GM10847 (cell line): Measurements from ENCODE around the gene ATP10A.

Source experiments
- POLR2A ChIP-seq: IDR thresholded peaks from 2 replicates; pipeline ENCODE4 v1.6.1; 2011; ENCODE audit not compliant: insufficient read length; ENCODE audit errors: extremely low read depth

ATP10A gene

DNA sequence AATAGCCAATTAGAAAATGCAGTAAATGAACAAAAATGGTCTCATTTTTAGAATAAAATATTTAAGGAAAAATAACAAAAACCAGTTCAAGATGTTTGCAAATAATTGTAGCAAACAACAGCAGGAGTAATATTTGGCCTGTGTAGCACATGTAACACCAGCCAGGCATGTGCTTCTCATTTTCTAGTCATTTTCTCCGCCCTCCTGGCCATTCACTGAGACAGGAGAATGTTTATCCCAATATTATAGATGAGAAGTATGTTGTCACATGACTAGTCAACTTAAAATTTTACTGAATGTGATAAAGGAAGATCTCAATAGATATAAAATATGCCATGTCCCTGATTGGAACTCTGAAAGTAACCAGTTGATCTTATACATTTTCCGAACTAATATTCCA lies 7.8 kb upstream of the ATP10A start:
- no peak for TF ChIP-seq POLR2A

GRCh38 chr15:25869701-25870100 lies 6.6 kb upstream of the ATP10A start:
- no peak for TF ChIP-seq POLR2A

DNA sequence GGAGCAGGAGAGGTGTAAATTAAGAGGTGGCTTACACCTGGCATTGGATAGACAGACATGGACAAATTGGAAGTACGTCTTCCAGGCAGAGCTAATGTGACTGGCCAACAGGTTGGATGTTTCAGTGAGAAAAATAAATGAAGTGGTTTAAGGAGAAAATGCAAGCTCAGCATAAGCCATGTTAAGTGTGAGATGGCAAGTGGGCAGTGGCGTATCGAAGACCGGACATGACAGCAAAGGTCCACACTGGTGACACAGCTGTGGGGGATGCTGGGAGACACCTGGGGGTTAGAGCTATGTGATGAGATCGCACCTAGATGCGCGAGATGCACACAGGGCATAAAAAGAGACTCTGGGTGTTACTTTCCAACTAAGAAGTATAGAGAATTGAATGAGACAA lies 3.7 kb upstream of the ATP10A start:
- no peak for TF ChIP-seq POLR2A

DNA sequence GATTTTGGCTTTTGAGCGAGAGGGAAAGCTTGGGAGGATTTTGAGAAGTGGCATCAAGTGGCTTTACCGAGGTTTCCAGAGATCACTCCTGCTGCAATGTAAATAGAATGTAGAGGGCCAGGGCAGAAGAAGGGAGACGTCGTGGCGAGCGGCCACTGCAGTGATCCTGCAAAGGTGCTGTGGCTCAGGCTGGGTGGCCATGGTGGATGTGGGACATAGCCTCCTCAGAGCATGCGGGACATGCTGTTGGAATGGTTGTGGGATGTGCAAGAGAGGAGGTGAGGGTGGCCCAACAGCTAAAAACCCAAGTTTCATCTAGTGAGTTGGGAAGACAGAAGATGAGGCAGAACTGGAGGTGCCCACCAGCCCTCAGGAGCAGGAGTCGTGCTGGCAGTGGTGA lies 3.1 kb upstream of the ATP10A start:
- TF ChIP-seq POLR2A, result no peak

DNA sequence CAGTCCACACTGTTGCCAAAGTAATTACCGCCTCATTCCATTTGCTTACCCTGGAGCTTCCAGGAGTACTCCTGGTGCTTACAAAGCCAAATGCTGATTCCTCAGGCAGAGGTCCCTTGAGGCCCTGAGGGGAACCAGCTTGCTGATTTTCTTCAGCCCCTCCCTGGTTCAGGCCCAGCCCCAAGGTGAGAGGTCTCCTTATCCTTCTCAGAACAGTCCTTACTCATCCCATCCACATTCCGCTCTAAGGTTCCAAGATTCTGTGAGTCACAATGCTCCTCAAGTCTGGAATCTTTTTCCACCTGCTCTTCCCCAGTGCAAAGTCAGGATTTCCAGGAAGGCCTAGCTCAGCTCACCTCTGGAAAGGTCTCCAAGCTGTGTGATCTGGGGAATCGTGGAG lies 1.8 kb upstream of the ATP10A start:
- no peak for TF ChIP-seq POLR2A

- no peak for TF ChIP-seq POLR2A
These were observed 947 bp upstream of the ATP10A start for GRCh38 chr15:25863968-25864580.

GRCh38 chr15:25862472-25863110 lies 536 bp downstream of the ATP10A start:
- TF ChIP-seq POLR2A, result no peak

GRCh38 chr15:25862071-25862471 lies 1.1 kb downstream of the ATP10A start:
- TF ChIP-seq POLR2A, result no peak

DNA sequence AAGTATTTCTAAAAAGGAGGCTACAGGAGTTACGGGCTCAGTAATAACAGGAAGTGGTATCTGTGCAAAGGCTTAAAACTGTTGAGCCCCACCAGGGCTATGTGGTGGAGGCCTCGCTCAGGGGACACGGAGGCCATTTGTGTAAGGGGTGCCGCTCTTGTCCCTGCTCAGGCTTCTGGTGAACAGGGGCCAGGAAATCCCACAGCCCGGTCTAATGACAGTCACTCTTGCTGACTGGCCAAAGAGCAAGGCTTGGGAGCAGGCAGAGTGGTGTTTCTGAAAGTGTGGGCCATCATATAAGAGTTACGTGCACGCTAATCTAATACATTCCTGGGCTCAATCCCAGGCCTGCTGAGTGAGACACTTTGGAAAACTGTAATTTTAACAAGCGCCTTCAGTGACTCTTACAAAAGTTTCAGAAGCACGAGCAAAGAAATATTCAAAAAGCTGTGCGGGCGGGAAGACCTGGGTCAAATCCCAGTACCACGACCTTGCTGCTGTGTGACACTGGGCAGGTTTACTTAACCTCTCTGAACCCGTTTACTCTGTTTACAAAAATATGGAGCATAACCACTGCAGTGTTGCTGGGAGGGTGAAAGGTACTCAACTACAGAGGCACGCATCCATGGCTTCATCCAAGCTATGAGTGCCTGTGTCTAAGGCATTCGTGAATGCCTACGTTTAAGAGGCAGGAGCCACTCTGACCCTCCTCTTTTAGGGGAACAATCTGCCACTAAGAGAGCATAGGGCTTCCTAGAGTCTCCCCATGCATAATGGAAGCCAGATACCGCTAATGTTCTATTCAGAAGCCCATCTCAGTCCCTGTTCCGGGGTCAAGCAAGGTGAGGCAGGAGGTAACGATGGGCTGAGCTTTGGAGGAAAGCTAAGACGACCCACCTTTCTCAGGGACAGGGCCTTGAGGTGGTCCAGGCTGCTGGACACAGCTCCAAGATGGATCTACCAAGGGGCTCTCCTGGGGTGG lies 2.0 kb downstream of the ATP10A start:
- no peak for TF ChIP-seq POLR2A

DNA sequence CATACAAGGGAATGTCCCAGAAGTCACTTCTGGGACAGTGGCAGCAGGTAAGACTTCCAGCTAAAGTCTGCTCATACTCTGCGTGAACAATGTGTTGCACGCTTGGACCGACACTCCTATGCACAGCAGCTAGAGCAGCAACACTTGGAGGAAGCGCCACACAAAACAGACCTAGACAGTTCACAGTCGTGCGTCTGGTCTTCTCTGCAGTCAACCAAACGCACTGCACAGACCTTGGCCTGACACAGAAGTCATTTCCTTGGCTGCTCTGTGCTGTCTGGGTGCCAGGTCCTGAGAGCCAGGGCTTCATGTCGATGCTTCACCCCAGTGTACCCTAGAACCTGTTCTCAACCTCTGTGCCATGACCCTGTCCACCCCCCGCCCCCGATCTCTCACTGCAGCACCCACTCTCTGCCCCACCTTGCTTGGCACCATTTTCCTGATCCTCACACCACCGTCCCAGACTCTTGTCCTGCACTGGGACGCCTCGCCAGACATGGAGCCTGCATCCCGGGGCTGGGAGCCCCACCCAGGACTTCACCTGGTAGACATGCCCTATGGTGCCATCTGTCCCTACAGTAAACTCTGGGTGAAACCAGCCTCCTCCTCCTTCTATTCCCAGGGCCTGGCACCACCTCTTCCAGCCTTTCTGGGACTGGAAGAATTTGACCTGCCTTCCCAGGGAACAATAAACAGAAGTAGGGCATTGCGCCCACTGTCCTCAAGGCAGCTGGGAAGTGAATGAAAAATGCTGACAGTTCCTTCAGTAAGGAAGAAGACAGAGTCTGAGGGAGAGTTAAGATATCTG lies 3.1 kb downstream of the ATP10A start:
- TF ChIP-seq POLR2A, result no peak

DNA sequence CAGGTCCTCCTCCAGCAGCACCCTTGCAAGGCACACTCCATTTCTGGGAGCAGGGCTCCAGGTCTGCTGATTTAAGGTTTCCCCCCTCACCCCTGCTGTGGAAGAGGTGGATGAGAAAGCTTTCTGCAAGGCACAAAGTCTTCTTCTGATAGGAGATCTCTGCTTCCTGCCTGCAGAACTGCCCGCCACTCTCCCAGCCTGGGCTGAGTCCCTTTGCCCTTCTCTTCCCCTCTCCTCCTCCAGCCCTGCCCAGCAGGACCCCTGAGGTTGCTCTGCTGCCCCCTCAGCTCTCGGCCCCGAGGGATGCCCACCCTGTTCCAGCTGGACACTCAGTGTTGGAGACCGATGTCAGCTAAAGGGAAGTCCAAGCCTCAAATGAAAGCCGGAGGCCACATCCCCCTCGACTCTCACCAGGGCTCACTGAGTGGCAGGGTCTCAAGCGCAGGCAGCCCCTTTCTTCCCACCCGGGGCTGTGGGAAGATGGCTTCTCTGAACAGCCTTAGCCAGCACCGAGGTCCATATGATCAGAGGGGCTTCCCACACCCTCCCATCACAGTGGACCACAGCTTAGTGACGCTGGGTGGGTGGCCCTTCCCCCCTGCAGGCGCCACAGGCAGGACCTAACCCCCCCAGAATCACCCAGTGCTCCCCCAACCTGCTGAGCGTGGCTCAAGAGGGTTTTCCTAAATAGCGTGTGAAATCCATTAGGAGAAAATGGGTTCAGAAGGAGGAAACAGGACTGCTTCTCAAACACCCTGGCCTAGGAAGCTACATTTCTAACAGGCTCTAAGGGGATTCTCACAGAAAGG lies 4.0 kb downstream of the ATP10A start:
- TF ChIP-seq POLR2A, result no peak

DNA sequence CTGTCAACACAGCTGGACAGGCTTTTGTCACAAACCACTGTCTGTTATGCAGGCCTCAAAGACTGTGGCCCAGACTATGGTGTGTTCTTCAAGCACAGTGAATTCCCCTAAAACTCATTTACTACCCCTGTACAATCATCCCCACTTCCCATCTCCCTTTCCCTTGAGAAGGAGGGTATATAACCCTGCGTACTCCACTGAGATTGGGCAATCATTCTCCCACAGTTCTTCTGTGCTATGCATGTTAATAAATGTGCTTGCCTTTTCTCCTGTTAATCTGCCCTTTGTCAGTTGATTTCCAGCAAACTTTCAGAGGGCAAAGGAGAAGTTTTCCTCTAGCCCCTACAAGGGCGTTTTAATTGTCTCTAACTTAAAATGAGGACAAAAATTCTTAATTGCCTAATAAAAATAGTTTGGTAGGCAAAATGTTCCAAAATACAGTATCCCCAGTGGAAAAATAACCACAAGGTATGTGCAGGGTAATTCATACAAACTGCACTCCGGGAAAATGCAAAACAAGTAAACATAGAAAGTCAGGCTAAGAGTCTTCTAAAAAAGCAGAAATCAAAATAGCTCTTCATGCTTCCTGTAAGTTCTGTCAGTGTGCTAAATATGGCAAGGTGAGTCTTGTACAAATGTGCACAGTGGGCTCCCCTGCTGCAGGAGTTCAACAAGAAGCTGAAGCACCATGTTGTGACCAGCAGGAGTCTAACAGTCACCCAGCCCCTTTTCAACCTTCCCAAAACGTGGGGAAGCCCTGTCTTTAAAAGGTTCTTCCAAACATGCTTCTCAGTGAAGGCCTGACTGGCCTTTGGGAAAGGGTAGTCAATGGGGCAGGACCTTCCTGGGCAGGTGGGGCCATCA lies 10.2 kb downstream of the ATP10A start:
- TF ChIP-seq POLR2A, result no peak

DNA sequence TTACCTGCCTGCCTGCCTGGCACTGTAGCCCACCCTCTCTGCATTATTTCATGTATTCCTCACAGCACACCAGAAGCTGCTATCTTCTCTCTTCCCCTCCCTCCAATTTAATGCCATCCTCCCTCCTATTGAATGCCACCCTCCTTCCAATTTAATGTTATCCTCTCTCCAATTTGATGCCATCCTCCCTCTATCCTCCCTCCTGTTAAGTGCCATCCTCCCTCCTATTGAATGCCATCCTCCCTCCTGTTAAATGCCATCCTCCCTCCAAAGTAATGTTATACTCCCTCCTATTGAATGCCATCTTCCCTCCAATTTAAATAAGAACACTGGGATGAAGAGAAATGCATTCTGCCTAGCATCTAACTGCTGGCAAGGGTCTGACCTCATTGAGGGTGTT lies 11.1 kb downstream of the ATP10A start:
- TF ChIP-seq POLR2A, result no peak
